ENCODE data around the gene RGS3. TPM values are rescaled to one million over a fixed set of nuclear protein-coding genes. Genes with fewer than 3 reads are reported as not detected.

Gene RGS3
- total RNA-seq, 2 donors from 2014 or later: 23.0 to 85.8 TPM

DNA sequence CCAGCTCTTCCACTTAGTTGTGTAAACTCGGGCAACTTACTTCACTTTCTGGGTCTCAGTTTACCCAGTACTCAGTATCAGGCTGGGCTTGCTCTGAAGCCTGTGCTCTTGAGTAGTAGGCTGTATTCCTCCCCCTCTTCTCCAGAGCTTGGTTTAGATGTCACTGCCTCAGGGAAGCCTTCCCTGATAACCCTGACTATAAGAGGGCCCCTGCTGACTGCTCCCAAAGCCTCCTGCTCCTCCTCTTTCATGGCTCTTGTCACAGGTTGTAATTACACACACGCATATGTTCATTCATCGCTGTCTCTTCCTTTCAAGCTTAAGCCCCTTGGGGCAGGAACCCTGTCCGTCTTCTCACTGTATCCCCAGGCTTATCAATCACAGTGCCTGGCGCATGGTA is 140.2 kb downstream of the RGS3 start:
- no peaks in the 10 kb centered on the region for H3K27me3 Mint-ChIP-seq
- H3K9me3 Mint-ChIP-seq: no peaks in the 10 kb centered on the region
- no peak overlapping the region for H3K4me3 Mint-ChIP-seq
- no peaks in the 10 kb centered on the region for H3K36me3 Mint-ChIP-seq (ENCODE audit: low read depth)
- peak overlapping the region; percentile 13 for H3K27ac Mint-ChIP-seq
- H3K4me1 Mint-ChIP-seq: peaks cover 5% of the 10 kb centered on the region
- no peak for ATAC-seq (replicated peaks)

DNA sequence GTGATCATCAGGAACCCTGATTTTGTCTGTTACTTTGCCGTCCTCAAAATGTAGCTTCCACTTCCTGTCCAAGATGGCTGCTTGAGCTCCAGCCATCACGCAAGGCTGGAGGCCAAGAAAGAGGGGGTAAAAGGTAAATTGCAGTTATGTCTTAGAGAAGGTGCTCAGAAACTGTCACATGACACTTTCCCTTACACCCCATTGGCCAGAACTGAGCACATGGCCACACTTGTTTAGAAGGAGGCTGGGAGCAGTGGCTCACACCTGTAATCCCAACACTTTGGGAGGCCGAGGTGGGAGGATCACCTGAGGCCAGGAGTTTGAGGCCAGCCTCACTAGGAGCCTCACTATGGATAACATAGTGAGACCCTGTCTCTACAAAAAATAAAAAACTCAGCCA is 140.9 kb downstream of the RGS3 start:
- H3K27ac Mint-ChIP-seq: peak overlapping the region; percentile 13
- H3K4me3 Mint-ChIP-seq: no peak overlapping the region
- no peak for ATAC-seq (replicated peaks)
- no peaks in the 10 kb centered on the region for H3K9me3 Mint-ChIP-seq
- H3K36me3 Mint-ChIP-seq (ENCODE audit: low read depth): no peaks in the 10 kb centered on the region
- H3K4me1 Mint-ChIP-seq: peaks cover 5% of the 10 kb centered on the region
- no peaks in the 10 kb centered on the region for H3K27me3 Mint-ChIP-seq

DNA sequence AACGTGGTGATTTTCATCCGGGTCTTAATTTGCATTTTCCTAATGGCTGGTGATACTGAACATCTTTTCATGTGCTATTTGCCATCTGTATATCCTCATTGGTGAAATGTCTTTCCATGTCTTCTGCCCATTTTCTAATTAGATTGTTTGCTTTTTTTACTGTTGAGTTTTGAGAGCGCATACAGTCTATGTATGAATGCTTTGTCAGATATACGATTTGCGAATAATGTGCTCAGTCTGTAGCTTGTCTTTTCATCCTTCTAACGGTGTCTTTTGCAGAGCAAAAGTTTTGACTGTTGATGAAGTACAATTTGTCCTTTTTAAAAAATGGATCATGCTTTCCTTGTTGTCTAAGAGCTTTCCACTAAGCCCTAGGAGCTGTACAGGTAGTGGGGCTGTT is 143.0 kb downstream of the RGS3 start:
- H3K36me3 Mint-ChIP-seq (ENCODE audit: low read depth): no peaks in the 10 kb centered on the region
- H3K4me3 Mint-ChIP-seq: no peak overlapping the region
- no peaks in the 10 kb centered on the region for H3K27me3 Mint-ChIP-seq
- no peak overlapping the region for H3K27ac Mint-ChIP-seq
- no peak for ATAC-seq (replicated peaks)
- H3K4me1 Mint-ChIP-seq: peaks cover 5% of the 10 kb centered on the region
- no peaks in the 10 kb centered on the region for H3K9me3 Mint-ChIP-seq

DNA sequence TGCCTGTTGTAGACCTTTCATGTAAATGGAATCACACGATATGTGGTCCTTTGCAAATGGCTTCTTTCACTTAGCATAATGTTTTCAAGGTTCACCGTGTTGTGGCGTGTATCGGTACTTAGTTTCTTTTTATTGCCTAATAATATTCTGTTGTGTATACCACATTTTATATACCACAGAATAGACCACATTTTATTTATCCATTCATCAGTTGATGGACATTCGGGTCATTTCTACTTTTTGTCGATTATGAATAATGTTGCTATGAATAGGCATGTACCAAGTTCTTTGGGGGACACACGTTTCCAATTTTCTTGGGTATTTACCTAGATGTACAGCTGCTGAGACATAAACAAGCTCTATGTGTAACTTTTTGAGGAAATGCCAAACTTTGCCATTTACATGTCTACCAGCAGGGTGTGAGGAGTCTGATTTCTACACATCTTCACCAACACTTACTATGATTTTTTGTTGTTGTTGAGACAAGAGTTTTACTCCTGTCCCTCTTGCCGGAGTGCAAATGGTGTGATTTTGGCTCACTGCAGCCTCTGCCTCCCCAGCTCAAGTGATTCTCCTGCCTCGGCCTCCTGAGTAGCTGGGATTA is 144.7 kb downstream of the RGS3 start:
- H3K27me3 Mint-ChIP-seq: no peaks in the 10 kb centered on the region
- no peaks in the 10 kb centered on the region for H3K4me1 Mint-ChIP-seq
- ATAC-seq (replicated peaks): no peak
- no peak overlapping the region for H3K27ac Mint-ChIP-seq
- H3K36me3 Mint-ChIP-seq (ENCODE audit: low read depth): no peaks in the 10 kb centered on the region
- no peaks in the 10 kb centered on the region for H3K9me3 Mint-ChIP-seq
- H3K4me3 Mint-ChIP-seq: no peak overlapping the region

DNA sequence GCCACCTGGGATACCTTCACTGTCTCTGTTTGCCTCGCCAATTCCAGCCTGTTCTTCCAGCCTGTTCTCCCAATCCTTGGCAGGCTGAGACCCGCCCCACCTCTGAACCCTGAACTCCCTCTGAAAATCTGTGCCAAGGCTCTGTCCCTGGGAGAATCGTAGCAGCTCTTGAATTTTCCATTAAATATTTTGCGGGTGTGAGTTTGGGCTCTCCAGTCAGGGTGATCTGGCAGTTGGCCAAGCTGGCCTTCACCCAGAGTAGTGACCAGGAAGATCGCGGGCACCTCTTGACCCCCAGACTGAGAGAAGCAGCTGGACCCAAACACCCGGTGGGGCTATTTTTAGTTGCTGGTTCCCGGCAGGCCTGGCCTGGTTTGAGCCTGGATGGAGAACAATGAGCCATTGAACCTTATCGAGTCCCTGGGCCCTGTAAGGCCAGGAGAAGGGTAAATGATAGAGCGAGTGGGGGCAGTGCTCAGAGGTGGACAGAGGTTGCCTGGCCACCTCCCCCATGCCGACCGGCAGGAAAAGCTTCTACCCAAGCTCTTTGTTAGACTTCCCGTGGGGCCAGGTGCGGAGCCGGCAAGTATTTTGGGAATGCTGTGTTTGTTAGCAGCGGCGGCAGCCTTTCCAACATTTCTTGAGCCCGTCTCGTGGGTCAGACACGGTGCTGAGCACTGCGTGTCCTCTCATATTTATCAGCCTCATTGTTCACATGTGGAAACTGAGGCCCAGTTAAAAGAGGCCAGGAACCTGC is 146.2 kb downstream of the RGS3 start:
- no peak overlapping the region for H3K27ac Mint-ChIP-seq
- H3K27me3 Mint-ChIP-seq: peaks cover 4% of the 10 kb centered on the region
- peaks cover 8% of the 10 kb centered on the region for H3K4me1 Mint-ChIP-seq
- H3K4me3 Mint-ChIP-seq: no peak overlapping the region
- H3K36me3 Mint-ChIP-seq (ENCODE audit: low read depth): no peaks in the 10 kb centered on the region
- H3K9me3 Mint-ChIP-seq: no peaks in the 10 kb centered on the region
- no peak for ATAC-seq (replicated peaks)

DNA sequence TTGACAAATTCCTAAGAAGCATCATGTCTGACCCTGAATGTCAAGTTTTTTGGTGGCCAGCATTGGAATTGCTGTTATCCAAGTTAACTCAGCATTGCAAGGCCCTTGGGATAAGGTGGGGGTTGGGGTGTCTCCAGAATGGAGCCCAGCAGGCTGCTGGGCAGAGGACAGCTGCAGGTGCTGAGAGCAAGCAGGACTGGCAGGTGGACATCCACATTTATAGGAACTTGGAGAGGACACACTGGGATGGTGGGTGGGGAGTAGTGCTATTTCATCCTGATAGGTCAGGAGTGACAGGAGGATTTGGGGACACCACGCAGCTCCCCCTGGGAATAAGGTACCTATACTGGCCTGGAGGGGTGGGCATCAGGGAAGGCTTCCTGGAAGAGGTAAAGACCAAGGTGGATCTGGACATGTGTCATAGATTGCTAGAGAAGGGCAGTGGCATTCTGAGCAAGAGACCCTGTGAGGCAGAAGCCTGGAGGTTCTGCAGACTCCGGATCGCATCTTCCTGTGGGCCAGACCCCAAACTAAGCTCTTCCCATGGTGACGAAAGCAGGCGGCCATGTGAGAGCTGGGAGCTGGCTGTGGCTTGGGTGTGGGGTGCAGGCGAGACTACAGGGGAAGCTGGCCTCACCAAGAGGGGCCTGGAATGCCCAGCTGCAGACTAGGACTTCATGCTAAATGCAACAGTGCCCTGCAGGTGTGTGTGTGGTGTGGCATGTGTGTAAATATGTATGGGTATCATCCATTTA is 148.1 kb downstream of the RGS3 start:
- Mint-ChIP-seq H3K9me3 (no peaks in the 10 kb centered on the region), H3K27me3 (peaks cover 4% of the 10 kb centered on the region), H3K27ac (no peak overlapping the region), H3K4me1 (peaks cover 20% of the 10 kb centered on the region), H3K4me3 (no peak overlapping the region), H3K36me3 (ENCODE audit: low read depth) (no peaks in the 10 kb centered on the region)
- no peak for ATAC-seq (replicated peaks)

DNA sequence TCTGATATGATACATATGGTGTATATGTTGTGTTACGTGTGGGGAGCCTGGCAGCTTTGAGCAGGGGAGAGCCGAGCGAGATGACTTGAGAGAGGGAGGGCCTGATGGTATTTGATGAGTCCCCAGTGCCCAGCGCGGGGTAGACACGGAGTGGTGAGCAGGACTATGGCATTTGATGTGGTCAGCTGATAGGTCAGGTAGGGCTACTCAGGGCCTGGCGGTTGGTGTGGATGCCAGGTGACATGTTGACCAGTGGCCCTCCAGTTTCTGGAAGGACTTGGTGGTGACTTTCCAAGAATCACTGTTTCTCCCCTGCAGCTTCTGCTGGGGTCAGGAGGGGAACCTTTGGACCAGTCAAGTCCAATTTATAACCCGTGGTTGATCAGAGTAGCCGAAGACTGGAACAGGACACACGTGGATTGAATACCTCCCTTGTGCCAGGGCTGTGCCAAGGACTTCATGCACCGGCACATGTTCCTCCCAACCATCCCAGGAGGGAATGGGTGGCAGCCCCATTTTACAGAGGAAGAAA is 148.8 kb downstream of the RGS3 start:
- H3K36me3 Mint-ChIP-seq (ENCODE audit: low read depth): no peaks in the 10 kb centered on the region
- ATAC-seq (replicated peaks): no peak
- H3K9me3 Mint-ChIP-seq: no peaks in the 10 kb centered on the region
- H3K4me1 Mint-ChIP-seq: peaks cover 22% of the 10 kb centered on the region
- H3K27me3 Mint-ChIP-seq: peaks cover 4% of the 10 kb centered on the region
- no peak overlapping the region for H3K4me3 Mint-ChIP-seq
- no peak overlapping the region for H3K27ac Mint-ChIP-seq

DNA sequence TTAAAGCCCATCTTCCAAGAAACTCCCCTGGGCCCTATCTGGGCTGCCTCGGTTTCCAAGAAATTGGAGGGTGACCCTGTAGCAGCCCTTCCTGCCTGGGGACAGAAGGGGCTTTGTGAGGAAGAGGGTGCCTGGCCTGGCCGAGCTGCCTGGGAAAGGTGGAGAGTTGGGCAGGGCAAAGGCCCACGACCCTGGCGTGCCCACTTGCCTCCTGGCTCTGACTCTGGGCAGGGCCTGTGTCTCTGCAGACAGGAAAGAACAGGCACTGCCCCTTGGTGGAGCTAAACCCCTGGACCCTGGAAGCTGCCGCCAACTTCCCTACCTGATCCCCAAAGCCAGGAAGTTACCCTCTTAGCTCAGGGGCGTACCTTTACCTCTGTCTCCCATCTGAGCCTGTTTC is 149.3 kb downstream of the RGS3 start:
- Mint-ChIP-seq H3K4me1 (peaks cover 25% of the 10 kb centered on the region), H3K27me3 (peaks cover 4% of the 10 kb centered on the region), H3K9me3 (no peaks in the 10 kb centered on the region), H3K27ac (no peak overlapping the region), H3K36me3 (ENCODE audit: low read depth) (no peaks in the 10 kb centered on the region), H3K4me3 (no peak overlapping the region)
- no peak for ATAC-seq (replicated peaks)

DNA sequence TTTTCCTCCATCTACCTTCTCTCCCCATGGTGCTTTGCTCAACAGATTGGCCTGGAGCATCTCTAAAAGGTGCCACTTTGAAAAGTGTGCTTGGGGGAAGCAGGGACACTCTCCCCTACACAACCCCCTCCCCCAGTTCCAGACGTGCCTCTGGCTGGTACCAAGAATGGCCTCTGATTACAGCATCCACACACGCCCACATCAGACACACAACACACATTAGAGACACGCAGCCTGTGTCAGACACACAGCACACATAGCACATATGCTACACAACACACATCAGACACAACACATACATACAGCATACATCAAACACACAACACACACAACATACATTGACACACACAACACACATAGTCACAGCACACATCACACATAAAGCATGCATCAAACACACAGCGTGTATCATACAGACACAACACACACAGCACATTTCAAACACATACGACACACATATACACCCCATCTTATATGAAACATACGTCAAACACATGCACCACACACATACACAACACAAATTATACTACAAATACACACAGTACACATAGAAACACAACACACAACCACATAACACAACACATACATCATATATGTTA is 150.4 kb downstream of the RGS3 start:
- ATAC-seq (replicated peaks): no peak
- no peaks in the 10 kb centered on the region for H3K9me3 Mint-ChIP-seq
- H3K4me3 Mint-ChIP-seq: no peak overlapping the region
- no peaks in the 10 kb centered on the region for H3K36me3 Mint-ChIP-seq (ENCODE audit: low read depth)
- peaks cover 6% of the 10 kb centered on the region for H3K27me3 Mint-ChIP-seq
- H3K4me1 Mint-ChIP-seq: peaks cover 29% of the 10 kb centered on the region
- peak overlapping the region; percentile 2 for H3K27ac Mint-ChIP-seq

DNA sequence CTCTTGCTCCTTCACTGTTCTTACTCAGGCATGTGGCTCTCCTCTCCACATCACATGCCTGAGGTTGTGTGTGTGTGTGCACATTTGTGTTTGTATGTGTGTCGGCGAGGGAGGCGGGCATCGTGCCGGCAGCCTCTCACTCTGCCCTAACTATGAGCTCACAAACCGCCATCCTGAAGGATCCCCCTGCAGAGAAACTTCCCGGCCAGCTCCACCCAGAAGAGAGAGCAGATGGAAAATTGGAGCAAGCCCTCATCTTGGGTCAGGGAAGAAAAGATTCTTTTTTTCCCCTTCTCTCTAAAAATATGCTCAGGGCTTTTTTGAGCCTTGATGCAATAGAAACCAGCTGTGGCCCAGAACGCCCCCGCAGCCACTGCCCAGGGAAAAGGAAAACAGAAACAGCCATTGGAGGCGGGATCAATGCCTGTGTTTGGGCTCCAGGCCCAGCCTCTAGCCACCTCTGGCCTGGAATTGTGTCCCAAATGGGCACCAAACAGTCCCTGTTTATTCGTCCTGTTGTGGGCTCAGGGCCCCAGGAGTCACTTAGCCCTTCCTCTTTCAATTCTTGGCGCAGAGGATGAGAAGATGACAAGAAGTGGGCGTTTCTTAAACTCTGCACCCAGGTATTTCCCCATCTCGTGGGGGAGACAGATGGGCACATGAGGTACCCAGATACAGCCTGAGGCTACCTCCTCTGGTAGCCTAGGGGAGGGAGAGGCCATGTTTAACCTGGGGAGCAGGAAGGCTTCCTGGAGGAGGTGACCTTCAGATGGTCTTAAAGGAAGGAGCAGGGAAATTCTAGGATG is 151.5 kb downstream of the RGS3 start:
- peak; percentile 76 for ATAC-seq (replicated peaks)
- peaks cover 38% of the 10 kb centered on the region for H3K4me1 Mint-ChIP-seq
- peak overlapping the region; percentile 85 for H3K27ac Mint-ChIP-seq
- H3K4me3 Mint-ChIP-seq: peak overlapping the region; percentile 75
- H3K9me3 Mint-ChIP-seq: no peaks in the 10 kb centered on the region
- H3K27me3 Mint-ChIP-seq: peaks cover 9% of the 10 kb centered on the region
- no peaks in the 10 kb centered on the region for H3K36me3 Mint-ChIP-seq (ENCODE audit: low read depth)

DNA sequence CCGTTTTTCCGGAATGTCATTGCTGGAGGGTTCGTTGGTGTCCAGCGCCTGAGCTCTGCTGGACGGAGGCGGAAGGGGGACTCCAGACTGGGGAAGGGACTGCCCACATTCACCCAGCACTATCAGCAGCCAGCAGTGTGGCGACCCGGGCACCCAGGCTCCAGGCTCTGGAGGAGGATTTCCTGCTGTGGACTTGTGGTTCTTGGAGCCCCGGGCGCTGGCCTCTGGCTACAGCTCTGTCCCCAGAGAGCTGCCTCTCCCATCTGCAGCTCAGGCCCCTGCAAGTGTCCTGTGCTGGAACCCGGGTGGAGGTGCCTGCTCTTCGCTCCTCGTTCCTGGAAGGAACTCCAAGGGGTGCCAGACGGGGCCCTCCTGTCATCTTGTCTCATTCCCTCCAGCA is 152.6 kb downstream of the RGS3 start:
- Mint-ChIP-seq H3K4me3 (peak overlapping the region; percentile 75), H3K4me1 (peaks cover 42% of the 10 kb centered on the region), H3K27ac (peak overlapping the region; percentile 85), H3K36me3 (ENCODE audit: low read depth) (no peaks in the 10 kb centered on the region), H3K27me3 (peaks cover 9% of the 10 kb centered on the region), H3K9me3 (no peaks in the 10 kb centered on the region)
- no peak for ATAC-seq (replicated peaks)

DNA sequence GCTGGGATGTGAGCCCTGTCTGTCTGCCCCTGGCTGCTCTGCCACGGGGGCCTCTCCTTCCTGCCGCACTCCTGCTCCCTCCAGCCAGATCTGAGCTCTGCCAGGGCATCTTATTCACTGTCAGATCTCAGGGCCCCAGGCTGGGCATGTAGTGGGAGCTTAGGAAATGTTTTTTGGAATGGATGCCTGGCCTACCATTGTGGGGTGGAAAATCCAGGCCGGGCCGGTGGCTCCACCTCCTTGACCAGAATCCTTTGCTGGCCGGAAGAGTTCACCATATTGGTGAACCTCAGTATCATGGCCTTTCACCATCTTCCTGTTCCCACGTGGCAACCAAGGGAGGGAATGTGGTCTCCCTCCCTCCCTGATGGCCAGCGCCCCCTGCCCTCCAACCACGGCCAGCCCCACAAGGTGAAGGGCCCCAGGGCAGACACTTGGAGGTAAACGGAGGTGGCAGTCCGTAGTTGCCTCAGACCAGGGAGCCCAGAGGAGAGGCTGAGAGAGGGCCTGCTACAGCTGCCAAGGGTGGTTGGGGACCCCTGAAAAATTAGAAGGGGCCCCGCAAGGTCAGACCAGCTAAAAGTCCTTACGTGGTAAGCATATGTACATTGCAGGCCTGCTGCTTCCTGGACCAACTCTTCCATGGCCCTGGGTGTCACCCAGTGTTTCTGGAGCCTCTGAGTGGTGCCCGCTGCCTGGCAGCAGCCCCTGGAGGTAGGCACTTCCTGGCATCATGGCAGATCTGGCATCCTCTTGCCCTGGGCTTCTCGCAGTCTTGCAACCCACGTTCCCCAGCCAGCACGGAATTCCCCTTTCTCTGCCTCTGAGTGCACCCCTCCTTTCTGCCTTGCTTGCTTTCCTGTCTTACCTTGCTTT is 153.3 kb downstream of the RGS3 start:
- Mint-ChIP-seq H3K4me1 (peaks cover 42% of the 10 kb centered on the region), H3K4me3 (peak overlapping the region; percentile 75), H3K27ac (peak overlapping the region; percentile 63), H3K36me3 (ENCODE audit: low read depth) (no peaks in the 10 kb centered on the region), H3K27me3 (peaks cover 9% of the 10 kb centered on the region), H3K9me3 (no peaks in the 10 kb centered on the region)
- peak; percentile 35 for ATAC-seq (replicated peaks)

DNA sequence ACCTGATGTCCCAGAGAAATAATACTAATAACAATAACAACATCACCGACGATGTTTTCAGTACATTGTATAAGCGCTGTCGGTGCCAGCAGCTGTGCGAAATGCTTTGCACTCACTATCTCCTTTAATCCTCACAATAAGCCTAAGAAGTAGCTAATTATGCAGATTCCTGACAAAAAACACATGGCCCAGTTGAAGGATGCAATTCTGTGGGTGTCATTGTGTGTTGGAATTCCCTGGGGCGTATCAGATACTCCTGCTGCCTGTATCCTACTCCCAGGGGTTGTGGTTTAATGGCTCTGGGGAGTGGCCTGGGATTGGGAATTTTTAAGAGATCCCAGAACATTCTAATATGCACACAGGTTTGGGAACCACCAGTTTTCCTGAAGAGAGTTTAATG is 154.0 kb downstream of the RGS3 start:
- peaks cover 9% of the 10 kb centered on the region for H3K27me3 Mint-ChIP-seq
- H3K4me3 Mint-ChIP-seq: peak overlapping the region; percentile 75
- H3K9me3 Mint-ChIP-seq: no peaks in the 10 kb centered on the region
- ATAC-seq (replicated peaks): no peak
- H3K4me1 Mint-ChIP-seq: peaks cover 45% of the 10 kb centered on the region
- H3K36me3 Mint-ChIP-seq (ENCODE audit: low read depth): no peaks in the 10 kb centered on the region
- H3K27ac Mint-ChIP-seq: peak overlapping the region; percentile 63

Data from activated T-helper 17 cell treated with anti-CD3 and anti-CD28 coated beads, Interleukin-2, amount 50 U/mL, for 72 hours (primary cell).